HG02571 (cell line): ENCODE results near the gene CDC5L.
A peak's percentile ranks its signal among the peaks of the same experiment; 100 is the strongest.

Experiments
- ATAC-seq: cut with Tn5 transposase; IDR thresholded peaks from one replicate; pipeline ENCODE4 v1.9.1; 2021; ENCODE audit warnings: mild to moderate bottlenecking, moderate library complexity; ENCODE audit not compliant: unreplicated experiment

The CDC5L gene

DNA sequence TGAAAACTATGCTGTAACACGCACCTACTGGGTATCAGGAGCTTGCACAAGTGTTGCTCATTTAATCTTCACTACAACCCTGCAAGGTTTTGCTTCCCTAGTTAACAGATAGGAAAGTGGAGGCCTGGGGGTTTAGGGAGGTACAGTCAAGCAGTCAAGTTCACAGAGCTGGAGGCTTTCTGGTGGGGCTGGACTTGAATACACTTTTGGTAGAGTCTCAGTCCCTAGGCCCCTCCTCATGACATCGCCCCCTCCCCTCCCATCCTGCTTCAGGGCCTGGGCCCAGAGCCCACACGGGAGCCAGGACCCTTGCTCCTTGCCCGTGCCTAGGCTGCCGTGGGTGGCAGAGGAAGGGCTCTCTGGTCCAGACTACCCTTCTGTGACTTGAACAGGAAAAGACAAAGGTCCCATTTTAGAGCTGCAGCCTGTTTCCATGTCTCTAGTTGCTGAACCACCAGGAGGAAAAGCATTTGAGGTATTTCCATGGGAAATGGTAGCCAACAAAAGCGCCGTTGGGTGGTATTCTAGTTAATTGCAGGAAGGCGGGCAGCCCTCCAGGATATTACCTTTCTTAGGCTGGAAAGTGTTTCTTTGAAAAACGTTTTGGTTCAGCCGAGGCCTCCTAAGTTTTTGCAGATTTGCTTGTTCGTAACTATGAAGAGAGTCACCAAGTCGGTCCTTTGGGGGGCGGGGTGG is 84.9 kb downstream of the CDC5L start:
- no peak for ATAC-seq

DNA sequence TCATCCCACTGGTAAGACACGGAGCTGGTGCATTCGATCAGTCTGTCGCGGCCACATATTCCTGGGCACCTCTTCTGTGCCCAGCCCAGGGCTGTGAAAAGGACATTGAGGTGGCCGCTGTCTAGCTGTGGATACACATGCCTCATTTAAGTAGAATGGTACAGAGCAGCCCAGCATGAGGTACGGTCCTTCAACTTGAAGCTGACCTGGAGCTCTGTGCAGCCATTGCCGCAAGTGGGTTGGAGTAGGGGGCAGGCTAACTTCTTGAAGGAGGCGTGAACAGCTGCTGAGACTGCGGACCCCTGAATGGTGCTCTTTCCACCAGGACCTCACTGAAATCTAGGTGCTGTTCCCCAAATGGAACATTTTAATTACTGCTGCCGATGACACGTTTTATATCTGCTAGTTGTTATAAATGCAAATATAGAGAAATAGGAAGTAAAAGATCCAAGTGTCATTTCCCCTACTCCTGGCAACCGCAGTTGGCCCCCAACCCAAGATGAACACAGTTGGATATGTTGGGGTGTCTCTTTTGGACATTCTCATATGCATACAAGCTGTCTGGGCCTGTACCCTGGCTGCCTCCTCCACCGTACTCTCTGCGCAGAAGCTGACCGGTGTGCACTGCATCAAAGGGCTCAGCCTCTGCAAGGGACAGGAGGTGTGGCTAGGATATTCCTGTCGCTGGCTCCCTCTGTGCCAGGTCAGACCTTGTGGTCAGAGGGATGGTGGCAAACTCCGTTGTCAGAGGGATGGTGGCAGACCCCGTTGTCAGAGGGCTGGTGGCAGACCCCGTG is 86.1 kb downstream of the CDC5L start:
- no peak for ATAC-seq

DNA sequence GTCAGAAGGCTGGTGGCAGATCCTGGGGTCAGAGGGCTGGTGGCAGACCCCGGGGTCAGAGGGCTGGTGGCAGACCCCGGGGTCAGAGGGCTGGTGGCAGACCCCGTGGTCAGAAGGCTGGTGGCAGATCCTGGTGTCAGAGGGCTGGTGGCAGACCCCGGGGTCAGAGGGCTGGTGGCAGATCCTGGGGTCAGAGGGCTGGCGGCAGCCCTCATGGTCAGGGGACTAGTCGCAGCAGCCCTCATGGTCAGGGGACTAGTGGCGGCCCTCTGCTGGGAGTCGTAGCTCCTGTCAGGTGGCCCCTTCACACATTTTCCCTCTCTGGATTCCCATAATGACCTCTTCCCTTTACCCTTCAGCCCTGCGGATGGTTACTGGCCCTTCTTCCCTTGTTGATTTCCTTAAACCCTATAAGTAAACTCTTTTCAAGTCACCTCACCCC is 86.7 kb downstream of the CDC5L start:
- no peak for ATAC-seq

DNA sequence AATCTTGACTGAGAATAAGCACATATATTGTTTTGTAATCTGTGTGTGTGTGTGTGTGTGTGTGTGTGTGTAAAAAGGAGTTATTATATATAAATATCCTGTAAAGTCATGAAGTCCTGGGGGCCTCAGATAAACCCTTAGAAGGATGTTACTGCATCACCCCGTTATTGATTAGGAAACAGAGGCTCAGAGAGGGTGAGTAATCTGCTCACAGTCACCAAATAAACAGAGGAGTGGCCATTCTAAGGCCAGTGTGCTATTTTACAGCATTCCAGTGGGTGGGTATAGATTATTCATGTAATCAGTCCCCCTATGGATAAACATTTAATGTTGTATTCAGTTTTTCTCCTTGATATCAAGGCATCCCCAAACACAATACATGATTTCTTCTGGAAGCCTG is 87.1 kb downstream of the CDC5L start:
- ATAC-seq, result no peak

DNA sequence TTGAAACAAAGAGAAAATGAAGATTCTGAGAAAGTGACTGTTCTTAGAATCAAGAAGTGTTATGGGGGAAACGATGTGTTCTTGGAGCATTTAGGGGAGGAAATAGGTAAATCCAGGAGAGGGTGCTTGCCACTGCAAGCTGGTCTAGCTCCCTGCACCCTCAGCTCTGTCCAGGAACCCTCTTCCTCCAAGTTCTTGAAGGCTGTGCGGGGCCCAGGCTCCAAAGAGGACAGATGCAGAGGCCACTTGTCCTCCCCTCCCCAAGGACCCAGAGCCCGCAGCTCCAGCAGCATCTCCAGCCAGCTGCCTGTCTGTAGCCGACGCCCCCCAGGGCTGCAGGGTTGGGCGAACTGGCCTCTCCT is 87.9 kb downstream of the CDC5L start:
- ATAC-seq, result peak; percentile 21

DNA sequence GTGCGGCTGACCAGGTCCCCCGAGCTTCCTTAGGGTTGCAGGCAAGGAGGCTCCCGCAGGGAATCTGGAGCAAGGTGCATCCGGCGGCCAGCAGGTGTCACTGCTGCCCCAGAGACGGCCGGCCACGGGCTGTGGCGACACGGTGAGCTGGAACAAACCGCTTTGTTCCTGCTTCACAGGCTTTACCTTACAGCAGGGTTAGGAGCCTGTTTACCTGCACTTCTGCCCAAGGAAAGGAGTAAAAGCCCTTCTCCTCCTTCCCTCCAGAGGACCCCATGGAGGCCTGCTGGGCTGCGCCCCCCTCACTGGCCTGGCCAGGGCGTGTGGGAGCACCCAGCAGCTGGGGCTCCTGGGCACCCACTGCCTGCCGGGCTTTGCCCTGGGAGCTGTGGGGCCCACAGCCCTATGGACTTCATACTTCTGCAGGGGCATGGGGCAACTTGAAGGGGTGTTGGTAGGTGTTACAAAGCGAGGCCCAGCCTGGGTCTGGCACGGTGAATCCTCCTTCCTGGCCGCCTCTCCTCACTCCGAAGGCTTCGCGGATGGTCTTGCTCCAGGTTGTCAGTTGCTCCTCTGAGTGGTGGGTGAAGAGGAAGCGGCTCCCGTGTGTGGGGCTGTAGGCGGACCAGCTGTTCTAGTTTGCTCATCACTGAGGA is 88.4 kb downstream of the CDC5L start:
- ATAC-seq, result peak; percentile 77

DNA sequence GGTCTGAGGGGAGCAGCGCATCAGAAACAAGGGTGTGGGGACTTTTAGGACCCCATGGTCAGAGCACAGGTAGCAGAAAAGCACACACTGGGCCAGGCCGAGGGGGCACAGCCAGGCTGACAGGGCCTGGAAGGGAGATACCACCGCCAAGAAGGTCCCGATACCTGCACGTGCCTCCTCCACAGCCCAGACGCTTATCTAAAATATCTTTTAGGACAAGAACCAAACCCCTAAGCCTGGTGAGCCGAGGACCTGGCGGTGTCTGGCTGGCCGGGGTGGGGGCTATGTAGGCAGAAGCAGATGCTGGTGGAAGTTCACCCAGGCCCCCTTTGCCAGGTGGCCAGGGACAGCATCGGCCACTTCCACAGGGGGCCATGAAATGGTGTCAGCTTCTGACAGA is 89.3 kb downstream of the CDC5L start:
- ATAC-seq, result no peak

DNA sequence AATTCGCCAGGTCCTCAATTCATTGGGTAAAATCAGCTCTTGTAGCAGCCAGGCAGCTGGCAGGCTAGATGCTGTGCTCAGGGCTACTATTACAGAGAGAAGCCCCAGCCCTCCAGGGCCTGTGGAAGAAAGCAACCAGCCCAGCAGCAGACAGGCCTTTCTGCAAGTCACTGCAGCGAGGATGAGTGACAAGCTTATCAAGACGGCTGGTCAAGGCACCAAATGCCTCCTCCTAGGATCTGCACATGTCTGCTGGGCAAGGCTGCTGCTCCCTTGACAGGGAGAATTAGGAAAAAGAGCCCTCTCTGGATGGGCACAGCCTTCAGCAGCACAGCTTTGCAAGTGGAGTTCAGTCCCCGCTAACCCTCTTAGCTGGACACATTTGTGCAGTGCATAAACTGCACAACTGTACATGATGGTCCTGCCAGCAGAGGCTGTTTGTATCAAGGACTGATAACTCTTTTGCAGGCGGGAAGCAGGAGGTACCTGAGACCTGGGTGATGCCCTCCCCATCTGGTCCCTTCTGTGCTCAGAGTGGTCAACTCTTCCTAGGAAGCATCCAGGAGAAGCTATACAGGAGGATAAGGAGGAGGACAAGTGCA is 89.9 kb downstream of the CDC5L start:
- no peak for ATAC-seq

DNA sequence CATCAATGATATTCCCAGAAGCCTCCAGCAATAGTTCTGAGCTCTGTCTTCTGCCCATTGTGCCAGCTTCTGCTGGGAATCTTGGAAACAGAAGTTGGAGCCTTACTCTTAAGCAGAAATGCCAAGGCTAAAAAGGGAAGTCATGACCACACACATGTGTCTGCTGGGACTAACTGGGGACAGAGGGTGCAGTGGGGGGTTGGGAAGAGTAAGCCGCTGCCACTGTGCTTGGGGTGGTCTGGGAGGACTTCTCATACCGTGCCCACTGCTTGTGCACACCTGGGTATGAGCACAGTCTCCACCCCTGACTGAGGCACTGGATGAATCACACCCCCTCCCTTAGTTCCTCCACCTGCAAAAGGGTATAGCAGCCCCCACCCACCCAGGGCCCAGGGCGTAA is 90.7 kb downstream of the CDC5L start:
- no peak for ATAC-seq

DNA sequence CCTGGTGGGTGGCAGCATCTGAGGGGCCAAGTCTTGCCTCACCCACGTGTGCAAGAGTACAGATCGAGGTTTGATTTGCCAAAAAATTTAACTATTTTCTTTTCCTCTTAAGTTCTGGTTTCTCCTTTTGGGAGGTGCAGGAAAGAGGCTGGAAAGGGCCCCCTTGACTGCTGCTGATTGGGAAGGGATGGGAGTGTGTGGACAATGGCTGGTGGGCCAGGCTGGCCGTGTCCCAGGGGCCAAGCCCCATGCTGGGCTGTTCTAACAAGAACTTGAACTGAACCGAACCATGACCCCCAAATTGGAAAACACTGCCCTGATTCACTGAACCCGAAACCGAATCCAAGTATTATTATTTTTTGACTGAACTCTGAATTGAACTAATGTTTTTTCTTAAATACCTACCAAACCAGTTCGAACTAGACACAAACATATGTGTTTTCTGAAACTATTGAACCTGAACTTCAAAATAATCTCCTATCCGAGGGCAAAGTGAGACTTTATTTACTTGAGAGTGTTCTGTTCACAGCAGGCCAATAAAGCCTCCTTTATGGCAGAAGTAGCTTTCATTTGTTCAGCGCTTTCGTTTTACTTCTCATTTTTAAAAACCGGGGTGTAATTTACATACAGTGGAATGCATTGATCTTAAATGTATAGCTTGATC is 91.2 kb downstream of the CDC5L start:
- no peak for ATAC-seq

DNA sequence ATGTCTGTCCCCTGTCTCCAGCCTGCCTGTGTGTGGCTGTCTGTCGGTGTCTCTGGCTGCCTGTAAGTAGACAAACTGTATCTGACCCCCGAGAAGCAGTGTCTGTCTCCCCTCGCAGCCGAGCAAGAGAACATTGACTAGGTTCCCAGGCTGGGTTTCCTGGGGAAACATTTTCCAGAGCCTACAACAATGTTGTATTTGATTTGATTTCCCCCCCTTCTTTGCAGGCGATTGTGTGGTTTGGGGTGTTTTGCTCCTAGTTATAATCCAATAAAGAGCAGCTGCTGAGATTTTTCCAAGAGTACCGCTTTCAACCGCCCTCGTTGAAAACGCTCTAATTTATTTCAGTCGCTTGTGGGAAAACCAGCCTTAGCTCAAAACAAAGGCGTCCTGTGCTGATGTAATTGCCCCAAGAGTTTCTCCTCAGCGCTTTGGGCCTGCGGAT is 92.6 kb downstream of the CDC5L start:
- ATAC-seq, result no peak

DNA sequence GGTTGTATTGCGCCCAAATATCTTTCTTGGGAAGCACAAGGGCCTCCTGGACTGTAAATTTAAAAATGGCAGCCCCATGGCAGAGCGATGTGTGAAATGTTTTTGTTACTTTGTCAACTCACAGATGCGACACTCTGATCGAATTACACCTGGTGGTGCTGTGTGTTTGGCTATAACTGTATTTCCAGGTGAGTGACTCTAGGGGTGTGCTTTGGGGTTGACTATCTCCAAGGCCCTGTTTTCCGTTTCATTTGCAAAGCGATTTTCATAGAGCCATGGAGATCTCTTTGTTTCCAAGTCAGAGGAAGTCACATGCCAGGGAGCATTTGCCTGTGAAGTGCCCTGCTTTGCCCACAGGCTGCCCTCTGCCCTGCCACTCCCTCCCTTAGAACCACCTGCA is 93.5 kb downstream of the CDC5L start:
- ATAC-seq, result no peak

DNA sequence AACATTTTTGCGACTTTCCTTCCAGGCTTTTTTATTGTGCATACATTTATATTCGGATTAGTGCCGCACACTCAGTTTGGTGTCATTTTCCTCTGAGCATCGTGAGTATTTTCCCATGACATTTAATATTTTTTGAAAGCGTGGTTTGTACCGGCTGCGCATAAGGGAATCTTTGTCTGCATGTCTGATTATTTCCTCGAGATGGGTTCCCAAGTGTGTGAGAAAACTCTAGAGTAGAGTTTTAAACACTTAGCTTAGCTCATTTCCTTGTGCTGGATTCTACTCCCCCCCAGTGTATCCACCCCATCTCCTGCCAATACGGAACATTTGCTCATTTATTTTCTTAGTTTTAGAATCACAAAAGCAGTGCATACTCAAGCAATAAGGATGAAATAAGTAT is 94.3 kb downstream of the CDC5L start:
- no peak for ATAC-seq

DNA sequence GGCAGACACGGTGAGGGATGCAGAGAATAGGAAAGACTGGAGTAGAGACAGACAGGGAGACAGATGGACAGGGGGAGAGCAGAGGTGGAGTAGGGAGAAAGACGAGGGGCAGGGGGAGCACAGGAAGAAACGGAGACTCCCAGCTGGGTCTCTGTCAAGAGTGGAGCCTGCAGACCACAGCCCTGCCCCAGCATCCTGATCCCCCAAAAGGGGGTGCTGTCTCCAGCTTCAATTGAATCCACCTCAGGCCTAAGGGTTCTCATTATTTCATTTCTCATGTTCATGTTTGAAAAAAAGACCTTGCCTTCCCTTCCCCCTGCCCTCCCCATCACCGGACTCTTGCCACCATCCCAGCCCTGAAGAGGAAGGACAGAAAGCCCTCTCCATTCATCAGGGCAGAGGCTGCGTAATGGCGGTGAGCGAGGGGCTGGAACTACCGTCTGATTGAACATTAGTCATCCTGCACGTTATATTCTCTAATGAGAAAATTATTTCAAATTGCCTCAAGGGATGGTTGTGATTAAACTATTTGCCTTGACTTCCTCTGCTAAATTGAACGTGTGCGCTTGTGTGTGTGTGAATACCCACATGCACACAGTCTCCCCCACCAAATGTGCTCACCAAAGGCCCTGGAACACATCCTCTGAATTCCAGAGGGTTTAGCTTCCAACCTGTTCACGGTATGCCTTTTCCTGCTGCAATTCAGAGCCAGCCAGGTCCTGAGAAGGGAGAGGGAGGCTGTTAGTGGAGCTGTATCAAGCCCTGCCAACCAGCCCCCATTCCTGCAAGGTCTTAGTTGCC is 98.3 kb downstream of the CDC5L start:
- ATAC-seq, result no peak

DNA sequence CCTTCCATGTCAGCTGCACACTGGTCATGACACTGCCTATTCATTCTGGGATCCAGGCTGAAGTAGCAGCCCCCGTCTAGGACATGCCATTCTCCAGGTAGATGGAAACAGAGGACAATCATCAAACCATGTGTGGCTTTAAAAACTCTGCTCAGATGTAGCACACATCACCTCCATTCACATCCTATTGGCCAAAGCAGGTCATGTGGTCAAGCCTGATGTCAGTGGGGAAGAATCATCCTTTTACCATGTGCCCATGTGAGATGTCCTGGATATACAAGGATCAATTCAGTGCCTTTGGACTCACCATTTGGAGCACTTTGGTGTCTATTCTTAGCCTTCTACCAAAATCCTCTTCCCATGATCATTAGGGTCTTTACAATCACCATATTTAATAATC is 99.5 kb downstream of the CDC5L start:
- no peak for ATAC-seq

DNA sequence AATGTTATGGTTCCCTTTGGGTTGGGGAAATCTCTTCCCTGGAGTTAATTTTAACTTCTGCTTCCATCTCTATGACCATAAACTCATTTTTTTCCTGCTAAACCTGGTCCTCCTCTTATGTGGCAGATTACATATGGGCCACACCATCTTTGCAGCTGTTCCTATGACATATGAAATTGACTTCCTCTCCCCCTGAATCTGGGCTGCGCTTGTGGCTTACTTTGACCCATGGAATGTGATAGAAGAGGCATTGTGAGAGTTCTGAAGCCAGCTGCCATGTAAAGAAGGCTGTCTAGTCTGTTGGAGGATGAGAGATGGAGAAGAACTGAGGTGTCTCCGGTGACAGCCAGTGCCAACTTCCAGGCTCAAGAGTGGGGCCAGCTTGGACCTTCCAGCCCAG is 100.1 kb downstream of the CDC5L start:
- ATAC-seq, result no peak

DNA sequence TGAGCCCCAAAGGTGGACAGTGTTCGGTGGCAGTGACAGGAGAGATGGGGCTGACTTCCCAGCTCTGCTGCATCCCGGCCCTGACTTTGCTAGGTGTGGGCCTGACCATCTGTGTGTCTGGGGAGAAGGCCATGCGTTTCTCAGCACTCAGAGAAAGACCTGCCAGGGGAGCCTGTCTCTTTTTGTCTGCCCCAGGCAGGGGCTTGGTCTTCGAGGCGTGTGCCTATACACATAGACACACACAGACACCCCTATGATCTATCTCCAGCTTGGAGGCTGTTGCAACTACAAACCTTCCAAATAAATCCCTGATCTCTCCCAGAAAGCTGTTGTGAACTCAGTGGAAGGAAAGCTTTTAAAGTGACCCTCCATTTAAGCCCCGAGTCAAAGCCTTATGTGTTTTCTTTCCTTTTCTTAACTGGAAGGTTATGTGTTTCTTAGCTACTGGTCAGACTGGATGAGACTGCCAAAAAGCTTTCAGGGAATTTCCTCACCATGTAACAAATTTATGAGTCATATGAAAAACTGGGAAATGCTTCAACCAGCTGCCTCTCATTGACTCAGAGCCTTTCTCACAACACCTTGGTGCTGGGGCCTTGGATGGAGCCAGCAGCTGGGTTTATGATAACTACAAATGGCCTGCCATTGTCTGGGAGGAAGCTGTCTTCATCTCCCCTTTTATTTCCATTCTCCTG is 102.6 kb downstream of the CDC5L start:
- ATAC-seq, result no peak

DNA sequence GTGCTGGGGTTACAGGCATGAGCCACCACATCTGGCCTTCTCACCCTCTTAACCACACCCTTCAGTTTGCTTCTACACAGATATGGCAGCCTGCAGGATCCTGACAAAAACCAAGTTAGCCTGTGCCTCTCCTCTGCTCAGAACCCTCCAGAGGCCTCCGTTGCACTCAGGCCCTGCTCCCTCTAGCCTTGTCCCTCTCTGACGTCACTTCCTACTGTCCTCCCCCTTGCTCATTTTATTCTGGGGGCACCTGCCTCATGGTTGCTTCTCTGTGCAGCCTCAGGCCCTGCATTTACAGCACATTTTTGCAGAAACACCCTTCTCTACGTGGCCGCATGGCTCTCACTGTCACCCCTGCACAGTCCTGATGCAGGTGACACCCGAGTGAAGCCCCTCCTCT is 105.6 kb downstream of the CDC5L start:
- no peak for ATAC-seq

DNA sequence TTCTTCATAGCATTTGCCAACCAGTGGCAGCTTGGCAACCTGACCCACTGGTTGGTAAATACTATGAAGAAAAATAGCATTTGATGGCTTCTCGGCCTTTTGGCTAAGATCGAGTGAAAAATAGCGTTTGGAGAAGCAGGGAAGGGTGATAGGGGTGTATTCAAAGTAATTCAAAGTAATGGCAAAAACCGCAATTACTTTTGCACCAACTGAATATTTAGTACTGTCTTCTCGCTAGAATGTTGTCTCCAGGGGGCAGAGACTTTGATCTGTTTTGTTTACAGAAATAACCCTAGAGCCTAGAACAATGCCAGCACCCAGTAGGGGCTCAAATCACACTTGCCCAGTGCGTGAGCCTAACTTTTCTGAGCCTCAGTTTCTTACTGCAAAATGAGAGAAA is 106.1 kb downstream of the CDC5L start:
- no peak for ATAC-seq
